ENCODE measurements around the gene CRHBP.

- no peak for TF ChIP-seq USF2 (IDR thresholded peaks at IDR 0.05)
- TF ChIP-seq MYC (IDR thresholded peaks at IDR 0.05; ENCODE audit: borderline replicate concordance, low read length) = no peak
These were observed 3.2 kb downstream of the CRHBP start for GRCh38 chr5:76956033-76956432.
